Sigmoid colon (tissue), 4 donors: Measurements from ENCODE around the gene ARHGAP5.

ENCODE experiments used
- EP300 ChIP-seq, 4 donors: sonication (generic); formaldehyde crosslinking; IDR thresholded peaks; one replicate each; pipeline ENCODE4 v1.6.1; 2017; ENCODE audit warnings: antibody characterized with exemption in 4 of 4
- POLR2A ChIP-seq, 2 donors: fragments of 450-650 bp; IDR thresholded peaks; one replicate each; pipeline ENCODE4 v1.6.1; 2016; ENCODE audit warnings: antibody characterized with exemption in 2 of 2, mild to moderate bottlenecking in 2 of 2, moderate library complexity in 2 of 2
- POLR2AphosphoS5 ChIP-seq, 4 donors: sonication (generic); formaldehyde crosslinking; IDR thresholded peaks; one replicate each; pipeline ENCODE4 v1.6.1; 2017; ENCODE audit warnings: antibody characterized with exemption in 4 of 4
- TF ChIP-seq, protein P1 (sequence below), 4 experiments: fragments of 450-650 bp in 3 of 4; fragments of 200-600 bp in 1 of 4; IDR thresholded peaks; one replicate each; pipeline ENCODE4 v1.5.1; 2016 to 2019; ENCODE audit warnings: antibody characterized with exemption in 4 of 4, mild to moderate bottlenecking in 3 of 4, moderate library complexity in 2 of 4

GRCh38 chr14:32137892-32138291 is 60.8 kb downstream of the ARHGAP5 start:
- TF ChIP-seq EP300 (IDR thresholded peaks at IDR 0.05) (no peak), POLR2A (IDR thresholded peaks at IDR 0.05) (no peak), POLR2AphosphoS5 (IDR thresholded peaks at IDR 0.05) (no peak)
- TF ChIP-seq, protein P1, sequence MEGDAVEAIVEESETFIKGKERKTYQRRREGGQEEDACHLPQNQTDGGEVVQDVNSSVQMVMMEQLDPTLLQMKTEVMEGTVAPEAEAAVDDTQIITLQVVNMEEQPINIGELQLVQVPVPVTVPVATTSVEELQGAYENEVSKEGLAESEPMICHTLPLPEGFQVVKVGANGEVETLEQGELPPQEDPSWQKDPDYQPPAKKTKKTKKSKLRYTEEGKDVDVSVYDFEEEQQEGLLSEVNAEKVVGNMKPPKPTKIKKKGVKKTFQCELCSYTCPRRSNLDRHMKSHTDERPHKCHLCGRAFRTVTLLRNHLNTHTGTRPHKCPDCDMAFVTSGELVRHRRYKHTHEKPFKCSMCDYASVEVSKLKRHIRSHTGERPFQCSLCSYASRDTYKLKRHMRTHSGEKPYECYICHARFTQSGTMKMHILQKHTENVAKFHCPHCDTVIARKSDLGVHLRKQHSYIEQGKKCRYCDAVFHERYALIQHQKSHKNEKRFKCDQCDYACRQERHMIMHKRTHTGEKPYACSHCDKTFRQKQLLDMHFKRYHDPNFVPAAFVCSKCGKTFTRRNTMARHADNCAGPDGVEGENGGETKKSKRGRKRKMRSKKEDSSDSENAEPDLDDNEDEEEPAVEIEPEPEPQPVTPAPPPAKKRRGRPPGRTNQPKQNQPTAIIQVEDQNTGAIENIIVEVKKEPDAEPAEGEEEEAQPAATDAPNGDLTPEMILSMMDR (IDR thresholded peaks at IDR 0.05) = no peak
